SH-SY5Y (cell line): ENCODE data around the gene NRG2.

Experiments used
- GATA2 ChIP-seq: IDR thresholded peaks from 2 replicates; pipeline ENCODE4 v1.6.1; 2011; ENCODE audit warnings: mild to moderate bottlenecking, low read depth, low read length
- GATA3 ChIP-seq: IDR thresholded peaks from 2 replicates; pipeline ENCODE4 v1.6.1; 2011; ENCODE audit warnings: low read depth, mild to moderate bottlenecking, low read length, moderate library complexity

- no peak for TF ChIP-seq GATA3
- no peak for TF ChIP-seq GATA2
Measured at GRCh38 chr5:139797856-139798510, 245.1 kb downstream of the NRG2 start.
